Activated T-cell treated with anti-CD3 and anti-CD28 coated beads, Interleukin-2, amount 50 U/mL, for 24 hours (primary cell): ENCODE measurements around the gene GALE.
"Not testable (repeated sequence)": the region's sequence is repeated elsewhere in the genome, so short reads cannot be mapped to it uniquely, and the experiment has no call there.

Source experiments
- DNase-seq: peaks from one replicate; pipeline ENCODE4 v3.0.0-alpha.2; 2020
- H3K27ac Mint-ChIP-seq: 2 replicates; pipeline ENCODE4 v1.8.0; 2020; ENCODE audit warnings: mild to moderate bottlenecking, mixed read lengths
- H3K27me3 Mint-ChIP-seq: 2 replicates; pipeline ENCODE4 v1.8.0; 2020; ENCODE audit warnings: mixed read lengths
- H3K36me3 Mint-ChIP-seq: 2 replicates; pipeline ENCODE4 v1.8.0; 2020; ENCODE audit warnings: low read depth, mixed read lengths
- H3K4me1 Mint-ChIP-seq: 2 replicates; pipeline ENCODE4 v1.8.0; 2020; ENCODE audit warnings: low read depth, mixed read lengths
- H3K4me3 Mint-ChIP-seq: 2 replicates; pipeline ENCODE4 v1.8.0; 2020; ENCODE audit warnings: mild to moderate bottlenecking, moderate library complexity, mixed read lengths
- H3K9me3 Mint-ChIP-seq: 2 replicates; pipeline ENCODE4 v1.8.0; 2020; ENCODE audit warnings: mixed read lengths

The GALE gene

DNA sequence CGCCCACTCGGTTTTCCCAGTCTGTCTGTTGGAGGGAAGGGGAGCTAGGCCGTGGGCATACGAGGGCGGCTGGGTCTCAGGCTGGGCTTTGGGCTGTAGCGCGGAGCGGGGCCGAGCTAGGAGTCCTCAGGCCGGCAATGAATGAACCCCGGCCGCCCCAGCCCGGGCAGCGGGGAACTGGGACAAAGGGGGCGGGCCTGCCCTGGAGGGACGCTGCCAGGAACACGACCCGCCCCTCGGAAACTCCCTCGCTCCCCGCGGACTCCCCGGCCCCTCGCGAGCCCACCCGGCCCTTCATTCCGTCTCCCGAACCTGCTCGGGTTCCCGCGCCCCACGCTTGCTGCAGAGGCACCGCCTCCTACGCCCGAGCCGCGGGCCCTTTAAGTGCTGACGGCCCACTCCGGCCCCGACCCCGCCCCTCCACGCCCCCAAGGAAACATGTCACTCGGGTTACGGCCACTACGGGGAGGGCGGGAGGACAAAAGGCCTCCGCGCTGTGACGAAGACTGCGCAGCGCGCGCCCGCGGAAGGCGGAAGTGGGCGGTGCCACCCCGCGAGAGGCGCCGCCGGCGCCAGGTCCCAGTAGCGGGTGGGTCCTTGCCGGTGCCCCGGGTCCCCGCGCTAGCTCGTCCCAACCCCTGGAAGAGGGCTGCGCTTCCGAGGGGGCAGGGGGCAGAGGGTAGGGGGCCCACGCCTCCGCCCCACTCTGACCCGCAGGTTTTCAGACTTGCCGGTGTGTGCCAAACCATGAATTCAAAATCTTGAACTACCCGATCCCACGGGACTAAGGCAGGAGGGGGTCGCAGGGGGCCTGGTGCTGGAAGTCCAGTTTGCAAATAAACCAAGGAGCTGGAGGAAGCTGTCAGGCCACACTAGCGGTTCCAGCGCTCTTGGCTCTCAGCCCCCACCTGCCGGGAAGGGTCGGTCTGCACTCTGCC is at the start of gene GALE:
GALE (minus strand) TSS at position 355 of the 938 bp plus-strand sequence. CDS start 1,747 bp downstream, outside the sequence.
- Mint-ChIP-seq H3K27me3 (no peaks in the 10 kb centered on the region), H3K4me1 (peaks cover 21% of the 10 kb centered on the region), H3K27ac (peak within 1 kb of the TSS; percentile 94), H3K36me3 (peaks cover 44% of the 10 kb centered on the region), H3K9me3 (no peaks in the 10 kb centered on the region), H3K4me3 (peak within 1 kb of the TSS; percentile 98)
- peak; percentile 98 for DNase-seq

DNA sequence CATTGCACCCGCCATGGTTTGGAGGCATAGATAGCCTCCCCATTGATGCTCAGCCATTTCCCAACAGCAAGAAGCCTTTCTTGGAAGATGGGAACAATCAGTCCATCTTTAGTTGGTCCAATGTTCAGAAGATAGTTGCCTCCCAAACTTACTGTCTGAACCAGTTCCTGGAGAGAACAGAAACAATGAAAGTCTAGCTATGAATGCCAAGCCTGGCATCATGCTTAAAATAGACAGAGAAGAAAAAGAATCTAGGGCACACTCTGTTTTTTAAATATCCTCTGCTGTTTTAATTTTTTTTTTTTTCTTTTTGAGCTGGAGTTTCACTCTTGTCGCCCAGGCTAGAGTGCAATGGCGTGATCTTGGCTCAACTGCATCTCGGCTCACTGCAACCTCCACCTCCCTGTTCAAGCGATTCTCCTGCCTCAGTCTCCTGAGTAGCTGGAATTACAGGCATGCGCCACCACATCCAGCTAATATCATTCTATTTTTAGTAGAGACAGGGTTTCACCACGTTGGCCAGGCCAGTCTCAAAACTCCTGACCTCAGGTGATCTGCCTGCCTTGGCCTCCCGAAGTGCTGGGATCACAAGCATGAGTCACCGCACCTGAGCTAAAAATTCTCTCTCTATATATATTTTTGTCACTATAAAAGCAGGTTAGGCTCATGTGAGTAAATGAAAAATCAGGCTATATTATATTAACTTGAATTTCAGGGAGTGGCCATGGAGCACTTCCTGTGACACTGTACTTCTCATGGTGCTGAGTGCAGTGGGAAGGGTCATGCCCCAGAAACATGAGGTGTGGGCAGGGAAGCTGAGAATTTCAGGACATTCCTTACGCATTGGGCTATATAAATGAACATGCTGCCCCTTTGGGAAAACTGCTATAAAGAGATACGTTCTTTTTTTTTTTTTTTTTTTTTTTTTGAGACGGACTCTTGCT is 48.4 kb upstream of the GALE start:
- Mint-ChIP-seq H3K27ac (no peak overlapping the region), H3K36me3 (peaks cover 43% of the 10 kb centered on the region), H3K27me3 (no peaks in the 10 kb centered on the region), H3K9me3 (no peaks in the 10 kb centered on the region), H3K4me1 (no peaks in the 10 kb centered on the region), H3K4me3 (no peak overlapping the region)
- DNase-seq: no peak

- DNase-seq, H3K4me3 Mint-ChIP-seq, H3K27me3 Mint-ChIP-seq, H3K27ac Mint-ChIP-seq, H3K9me3 Mint-ChIP-seq, H3K4me1 Mint-ChIP-seq: not testable (repeated sequence)
- peaks cover 41% of the 10 kb centered on the region for H3K36me3 Mint-ChIP-seq
Observed at GRCh38 chr1:23847482-23848095, 47.0 kb upstream of the GALE start.

- Mint-ChIP-seq H3K4me3 (no peak overlapping the region), H3K4me1 (no peaks in the 10 kb centered on the region), H3K9me3 (no peaks in the 10 kb centered on the region), H3K27ac (no peak overlapping the region), H3K36me3 (peaks cover 39% of the 10 kb centered on the region), H3K27me3 (no peaks in the 10 kb centered on the region)
- DNase-seq: no peak
Observed at GRCh38 chr1:23845163-23845562, 44.6 kb upstream of the GALE start.

DNA sequence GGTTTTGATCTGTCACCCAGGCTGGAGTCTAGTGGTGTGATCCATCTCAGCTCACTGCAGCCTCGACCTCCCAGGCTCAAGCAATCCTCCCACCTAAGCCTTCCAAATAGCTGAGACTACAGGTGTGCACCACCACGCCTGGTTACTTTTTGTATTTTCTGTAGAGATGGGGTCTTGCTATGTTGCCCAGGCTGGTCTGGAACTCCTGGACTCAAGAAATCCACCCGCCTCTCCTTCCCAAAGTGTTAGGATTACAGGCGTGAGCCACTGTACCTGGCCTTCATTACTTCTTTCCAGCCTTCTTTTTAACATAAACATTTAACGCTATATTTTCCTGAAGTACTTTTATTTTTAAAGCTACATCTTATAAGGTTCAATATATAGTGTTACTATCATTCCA is 43.1 kb upstream of the GALE start:
- H3K27ac Mint-ChIP-seq: no peak overlapping the region
- peaks cover 32% of the 10 kb centered on the region for H3K36me3 Mint-ChIP-seq
- DNase-seq: no peak
- H3K4me3 Mint-ChIP-seq: no peak overlapping the region
- peaks cover under 1% of the 10 kb centered on the region for H3K4me1 Mint-ChIP-seq
- H3K27me3 Mint-ChIP-seq: no peaks in the 10 kb centered on the region
- no peaks in the 10 kb centered on the region for H3K9me3 Mint-ChIP-seq

DNA sequence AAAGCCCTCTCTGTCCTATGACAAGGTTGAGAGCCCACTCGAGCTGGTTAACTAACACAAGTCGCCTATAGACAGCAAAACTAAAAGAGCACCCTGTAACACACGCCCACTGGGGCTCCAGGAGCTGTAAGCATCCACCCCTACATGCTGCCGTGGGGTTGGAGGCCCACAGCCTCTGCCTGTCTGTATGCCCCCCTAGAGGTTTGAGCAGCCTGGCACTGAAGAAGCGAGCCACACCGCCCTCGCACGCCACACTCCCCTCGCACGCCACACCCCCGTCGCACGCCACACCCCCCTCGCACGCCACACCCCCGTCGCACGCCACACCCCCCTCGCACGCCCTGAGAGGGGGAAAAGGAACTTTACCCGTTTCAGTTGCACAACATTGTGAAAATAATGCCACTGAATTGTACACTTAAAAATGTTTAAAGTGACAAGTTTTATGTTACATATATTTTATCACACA is 37.9 kb upstream of the GALE start:
- no peaks in the 10 kb centered on the region for H3K9me3 Mint-ChIP-seq
- H3K36me3 Mint-ChIP-seq: no peaks in the 10 kb centered on the region
- H3K4me1 Mint-ChIP-seq: peaks cover 17% of the 10 kb centered on the region
- peak overlapping the region; percentile 70 for H3K4me3 Mint-ChIP-seq
- DNase-seq: peak; percentile 85
- peaks cover 6% of the 10 kb centered on the region for H3K27me3 Mint-ChIP-seq
- peak overlapping the region; percentile 6 for H3K27ac Mint-ChIP-seq

GRCh38 chr1:23837908-23838307 is 37.4 kb upstream of the GALE start:
- Mint-ChIP-seq H3K27me3 (peaks cover 6% of the 10 kb centered on the region), H3K9me3 (no peaks in the 10 kb centered on the region), H3K4me1 (peaks cover 17% of the 10 kb centered on the region), H3K36me3 (no peaks in the 10 kb centered on the region), H3K4me3 (peak overlapping the region; percentile 70), H3K27ac (no peak overlapping the region)
- DNase-seq: peak; percentile 39

DNA sequence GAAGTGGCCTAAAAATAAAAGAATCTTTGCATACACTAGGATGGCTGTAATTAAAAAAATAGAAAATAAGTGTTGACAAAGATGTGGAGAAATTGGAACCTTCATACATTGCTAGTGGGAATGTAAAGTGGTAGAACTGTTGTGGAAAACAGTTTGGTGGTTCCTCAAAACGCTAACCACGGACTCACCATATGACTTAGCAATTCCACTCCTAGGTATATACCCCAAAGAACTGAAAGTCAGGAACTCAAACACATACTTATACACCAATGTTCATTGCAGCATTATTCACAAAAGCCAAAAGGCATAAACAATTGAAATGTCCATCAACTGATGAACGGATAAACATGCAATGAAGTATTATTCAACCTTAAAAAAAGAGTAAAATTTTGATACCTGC is 35.5 kb upstream of the GALE start:
- Mint-ChIP-seq H3K27ac (no peak overlapping the region), H3K27me3 (peaks cover 6% of the 10 kb centered on the region), H3K4me1 (peaks cover 17% of the 10 kb centered on the region), H3K36me3 (no peaks in the 10 kb centered on the region), H3K9me3 (no peaks in the 10 kb centered on the region), H3K4me3 (no peak overlapping the region)
- no peak for DNase-seq

DNA sequence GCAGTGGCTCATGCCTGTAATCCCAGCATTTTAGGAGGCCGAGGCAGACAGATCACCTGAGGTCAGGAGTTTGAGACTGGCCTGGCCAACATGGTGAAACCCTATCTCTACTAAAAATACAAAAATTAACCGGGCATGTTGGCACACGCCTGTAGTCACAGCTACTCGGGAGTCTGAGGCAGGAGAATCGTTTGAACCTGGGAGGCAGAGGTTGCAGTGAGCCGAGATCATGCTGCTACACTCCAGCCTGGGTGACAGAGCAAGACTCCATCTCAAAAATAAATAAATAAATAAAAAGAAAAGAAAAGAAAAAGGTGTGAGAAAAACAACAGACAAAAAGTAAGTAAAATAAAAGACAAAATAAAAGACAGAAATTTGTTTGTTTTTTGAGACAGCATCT is 33.6 kb upstream of the GALE start:
- not testable (repeated sequence) for H3K4me3 Mint-ChIP-seq, H3K9me3 Mint-ChIP-seq, H3K27ac Mint-ChIP-seq, DNase-seq, H3K27me3 Mint-ChIP-seq, H3K36me3 Mint-ChIP-seq
- H3K4me1 Mint-ChIP-seq: peaks cover 20% of the 10 kb centered on the region

DNA sequence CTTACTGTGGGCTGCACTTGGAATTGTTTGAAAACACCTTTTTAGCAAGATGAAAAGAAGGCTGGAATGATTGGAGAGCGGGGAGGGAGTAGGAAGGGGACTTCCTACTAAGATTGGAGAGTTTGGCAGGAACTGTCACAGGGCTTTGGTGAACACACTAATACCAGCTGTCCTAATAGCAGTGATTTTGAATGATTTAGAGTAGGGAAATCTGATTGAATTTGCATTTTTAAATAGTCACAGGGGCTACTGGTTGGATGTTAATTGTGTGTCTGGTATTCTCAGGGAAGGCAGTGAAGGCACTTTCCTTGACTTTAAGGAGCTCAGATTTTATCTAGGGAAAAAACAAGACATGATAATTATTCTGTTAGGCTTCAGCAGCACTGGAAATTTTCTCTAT is 27.2 kb upstream of the GALE start:
- no peaks in the 10 kb centered on the region for H3K9me3 Mint-ChIP-seq
- peaks cover 23% of the 10 kb centered on the region for H3K4me1 Mint-ChIP-seq
- no peaks in the 10 kb centered on the region for H3K27me3 Mint-ChIP-seq
- peaks cover 13% of the 10 kb centered on the region for H3K36me3 Mint-ChIP-seq
- no peak for DNase-seq
- no peak overlapping the region for H3K27ac Mint-ChIP-seq
- H3K4me3 Mint-ChIP-seq: no peak overlapping the region

DNA sequence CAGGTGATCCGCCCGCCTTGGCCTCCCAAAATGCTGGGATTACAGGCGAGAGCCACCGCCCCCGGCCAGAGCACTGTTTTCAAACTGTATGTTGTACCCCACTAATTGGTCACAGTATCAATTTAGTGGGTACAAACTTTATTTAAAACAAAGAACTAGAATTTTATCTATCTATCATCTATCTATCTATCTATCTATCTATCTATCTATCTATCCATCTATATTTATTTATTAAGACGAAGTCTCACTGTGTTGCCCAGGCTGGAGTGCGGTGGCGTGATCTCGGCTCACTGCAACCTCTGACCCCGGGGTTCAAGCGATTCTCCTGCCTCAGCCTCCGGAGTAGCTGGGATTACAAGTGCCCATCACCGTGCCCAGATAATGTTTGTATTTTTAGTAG is 26.0 kb upstream of the GALE start:
- not testable (repeated sequence) for H3K9me3 Mint-ChIP-seq, H3K27me3 Mint-ChIP-seq, H3K4me3 Mint-ChIP-seq, H3K27ac Mint-ChIP-seq, DNase-seq
- Mint-ChIP-seq H3K4me1 (peaks cover 23% of the 10 kb centered on the region), H3K36me3 (peaks cover 13% of the 10 kb centered on the region)

DNA sequence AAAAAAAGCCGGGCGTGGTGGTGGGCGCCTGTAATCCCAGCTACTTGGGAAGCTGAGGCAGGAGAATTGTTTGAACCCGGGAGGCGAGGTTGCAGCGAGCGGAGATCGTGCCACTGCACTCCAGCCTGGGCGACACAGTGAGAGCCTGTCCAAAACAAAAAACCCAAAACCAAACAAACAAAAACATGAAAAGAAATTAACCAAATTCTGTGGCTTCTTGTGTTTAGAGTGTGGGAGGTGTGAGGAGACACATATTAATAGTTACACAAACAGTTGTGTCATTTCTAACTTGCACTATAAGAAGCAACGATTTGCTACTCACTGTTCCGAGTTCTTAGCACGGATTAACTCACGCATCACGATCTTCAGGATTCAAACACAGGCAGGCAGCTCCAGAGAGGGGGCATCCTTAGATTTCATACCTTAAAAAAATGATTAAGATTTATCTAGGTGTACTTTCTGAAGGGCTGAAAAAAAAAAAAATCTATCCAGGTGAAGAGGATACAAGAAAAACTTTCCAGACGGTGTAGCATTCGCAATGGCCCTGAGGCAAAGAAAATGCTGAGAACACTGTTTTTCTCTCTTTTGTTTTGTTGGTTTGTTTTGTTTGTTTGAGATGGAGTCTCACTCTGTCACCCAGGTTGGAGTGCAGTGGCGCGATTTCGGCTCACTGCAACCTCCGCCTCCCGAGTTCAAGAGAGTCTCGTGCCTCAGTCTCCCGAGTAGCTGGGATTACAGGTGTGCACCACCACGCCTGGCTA is 25.4 kb upstream of the GALE start:
- Mint-ChIP-seq H3K27me3 (no peaks in the 10 kb centered on the region), H3K9me3 (no peaks in the 10 kb centered on the region), H3K27ac (peak overlapping the region; percentile 97), H3K4me3 (peak overlapping the region; percentile 99), H3K4me1 (peaks cover 23% of the 10 kb centered on the region), H3K36me3 (peaks cover 13% of the 10 kb centered on the region)
- no peak for DNase-seq

DNA sequence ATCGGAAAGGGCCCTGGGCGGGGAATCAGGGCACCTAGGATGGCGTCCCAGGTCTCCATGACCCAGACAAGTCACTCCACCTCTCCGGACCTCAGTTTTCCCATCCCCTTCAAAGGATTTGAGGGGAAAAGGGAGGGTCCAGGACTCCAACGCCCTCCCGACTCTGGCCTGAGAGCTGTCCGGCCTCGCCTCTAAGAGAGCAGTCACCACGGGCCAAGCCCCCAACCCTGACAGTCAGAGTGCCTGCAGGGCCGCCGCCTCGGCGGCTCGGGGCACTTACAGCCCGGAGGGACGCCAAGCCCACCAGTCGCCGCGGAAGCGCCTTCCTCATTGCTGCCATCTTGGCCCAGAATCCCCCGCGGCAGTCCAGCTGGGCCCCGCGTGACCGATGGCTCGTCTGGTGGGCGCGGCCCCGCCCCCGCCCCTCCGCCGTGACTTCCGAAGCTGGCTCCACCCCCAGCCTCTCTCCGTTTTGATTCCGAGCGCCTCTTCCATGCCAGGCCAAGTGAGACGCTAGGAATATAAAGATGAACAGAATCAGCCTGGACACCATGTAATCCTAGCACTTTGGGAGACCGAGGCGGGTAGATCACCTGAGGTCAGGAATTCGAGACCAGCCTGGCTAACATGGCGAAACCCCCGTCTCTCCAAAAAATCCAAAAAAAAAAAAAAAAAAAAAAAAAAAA is 24.7 kb upstream of the GALE start, which contains the start of gene HMGCL:
HMGCL (minus strand) TSS at position 354 of the 686 bp plus-strand sequence; CDS start at position 340, 14 bp downstream.
- H3K27me3 Mint-ChIP-seq: no peaks in the 10 kb centered on the region
- peak within 1 kb of the TSS; percentile 99 for H3K4me3 Mint-ChIP-seq
- H3K4me1 Mint-ChIP-seq: peaks cover 20% of the 10 kb centered on the region
- DNase-seq: peak; percentile 91
- H3K9me3 Mint-ChIP-seq: no peaks in the 10 kb centered on the region
- H3K36me3 Mint-ChIP-seq: peaks cover 14% of the 10 kb centered on the region
- H3K27ac Mint-ChIP-seq: peak within 1 kb of the TSS; percentile 97
